Gastroesophageal sphincter (tissue), 4 donors: Measurements from ENCODE around the gene VCAM1. TPM values are rescaled to one million over a fixed set of nuclear protein-coding genes. Genes with fewer than 3 reads are reported as not detected.

Experiments
- ATAC-seq: fragments of 150-250 bp; one replicate; pipeline ENCODE4 v1.9.1; 2016; ENCODE audit warnings: mild to moderate bottlenecking, moderate library complexity
- H3K27ac ChIP-seq, 4 donors: fragments of 200-600 bp; sonication (generic) in 3 of 4; 1 replicate in 3 of 4; 2 replicates in 1 of 4; pipeline ENCODE4 v1.5.1; 2016 to 2019
- H3K27me3 ChIP-seq: fragments of 200-600 bp; sonication (generic); one replicate; pipeline ENCODE4 v1.5.1; 2019
- H3K36me3 ChIP-seq, 2 donors: fragments of 200-600 bp; sonication (generic); one replicate each; pipeline ENCODE4 v1.5.1; 2019; ENCODE audit warnings: control low read depth in 1 of 2
- H3K4me1 ChIP-seq, 3 donors: fragments of 200-600 bp; sonication (generic); 1 replicate in 2 of 3; 2 replicates in 1 of 3; pipeline ENCODE4 v1.5.1; 2016 to 2019; ENCODE audit warnings: control low read depth in 2 of 3
- H3K4me3 ChIP-seq, 2 donors: fragments of 200-600 bp; sonication (generic); one replicate each; pipeline ENCODE4 v1.5.1; 2019; ENCODE audit warnings: mild to moderate bottlenecking in 1 of 2, moderate library complexity in 1 of 2
- H3K9me3 ChIP-seq, 3 donors: fragments of 200-600 bp; sonication (generic); one replicate each; pipeline ENCODE4 v1.5.1; 2017 to 2019; ENCODE audit warnings: control low read depth in 2 of 3
- EP300 ChIP-seq: sonication (generic); formaldehyde crosslinking; IDR thresholded peaks from one replicate; pipeline ENCODE4 v1.6.1; 2017; ENCODE audit warnings: antibody characterized with exemption, mild to moderate bottlenecking
- POLR2A ChIP-seq, 2 donors: fragments of 450-650 bp; IDR thresholded peaks; one replicate each; pipeline ENCODE4 v1.6.1; 2017; ENCODE audit warnings: antibody characterized with exemption in 2 of 2, mild to moderate bottlenecking in 2 of 2, moderate library complexity in 1 of 2
- POLR2AphosphoS5 ChIP-seq: sonication (generic); formaldehyde crosslinking; IDR thresholded peaks from one replicate; pipeline ENCODE4 v1.6.1; 2017; ENCODE audit warnings: antibody characterized with exemption
- whole genome bisulfite sequencing, 2 donors: methylation state at CpG; one replicate each; pipeline ENCODE4 v1.1.5; 2018; ENCODE audit warnings: low coverage in 1 of 2; 5-methylcytosine and 5-hydroxymethylcytosine counted together
- total RNA-seq, 4 donors: library from RNA; depleted of rRNA; stranded (reverse); fragments of >200 nt; gene quantifications; one replicate each; pipeline ENCODE4 v1.1.0, GENCODE V29; 2016
- TF ChIP-seq, protein P1 (sequence below), 4 experiments: fragments of 200-600 bp in 2 of 4; fragments of 450-650 bp in 2 of 4; sonication (generic) in 1 of 4; IDR thresholded peaks; one replicate each; pipeline ENCODE4 v1.5.1; 2017 to 2019; ENCODE audit warnings: antibody characterized with exemption in 4 of 4, mild to moderate bottlenecking in 2 of 4, moderate library complexity in 2 of 4

The VCAM1 gene
- total RNA-seq, 4 donors from 2014 or later, result 4.7 to 13.7 (median 5.9) TPM

GRCh38 chr1:100736324-100736723, 16.8 kb downstream of the VCAM1 start:
- ATAC-seq, result no peak
- no peaks in the 10 kb centered on the region for H3K9me3 ChIP-seq

GRCh38 chr1:100736746-100737145, 17.2 kb downstream of the VCAM1 start:
- peaks cover 9 to 37% (median 22%) of the 10 kb centered on the region in 3 donors for H3K4me1 ChIP-seq
- 0 to 8% methylated on average over 1 of the region's 1 CpG for WGBS, 2 donors
- H3K4me3 ChIP-seq, result no peak overlapping the region
- ATAC-seq, result no peak
- H3K9me3 ChIP-seq, result no peaks in the 10 kb centered on the region
- no peak for TF ChIP-seq EP300
- no peak for TF ChIP-seq POLR2A (IDR thresholded peaks at IDR 0.05)
- TF ChIP-seq POLR2AphosphoS5, result no peak
- TF ChIP-seq, protein P1, sequence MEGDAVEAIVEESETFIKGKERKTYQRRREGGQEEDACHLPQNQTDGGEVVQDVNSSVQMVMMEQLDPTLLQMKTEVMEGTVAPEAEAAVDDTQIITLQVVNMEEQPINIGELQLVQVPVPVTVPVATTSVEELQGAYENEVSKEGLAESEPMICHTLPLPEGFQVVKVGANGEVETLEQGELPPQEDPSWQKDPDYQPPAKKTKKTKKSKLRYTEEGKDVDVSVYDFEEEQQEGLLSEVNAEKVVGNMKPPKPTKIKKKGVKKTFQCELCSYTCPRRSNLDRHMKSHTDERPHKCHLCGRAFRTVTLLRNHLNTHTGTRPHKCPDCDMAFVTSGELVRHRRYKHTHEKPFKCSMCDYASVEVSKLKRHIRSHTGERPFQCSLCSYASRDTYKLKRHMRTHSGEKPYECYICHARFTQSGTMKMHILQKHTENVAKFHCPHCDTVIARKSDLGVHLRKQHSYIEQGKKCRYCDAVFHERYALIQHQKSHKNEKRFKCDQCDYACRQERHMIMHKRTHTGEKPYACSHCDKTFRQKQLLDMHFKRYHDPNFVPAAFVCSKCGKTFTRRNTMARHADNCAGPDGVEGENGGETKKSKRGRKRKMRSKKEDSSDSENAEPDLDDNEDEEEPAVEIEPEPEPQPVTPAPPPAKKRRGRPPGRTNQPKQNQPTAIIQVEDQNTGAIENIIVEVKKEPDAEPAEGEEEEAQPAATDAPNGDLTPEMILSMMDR (IDR thresholded peaks at IDR 0.05), result no peak
- no peak overlapping the region for H3K27ac ChIP-seq
- peaks cover 0 to 1% of the 10 kb centered on the region in 2 donors for H3K36me3 ChIP-seq
- no peaks in the 10 kb centered on the region for H3K27me3 ChIP-seq

More at GRCh38 chr1:100736324-100736723, 16.8 kb downstream of the VCAM1 start:
- no peak overlapping the region for H3K27ac ChIP-seq
- H3K27me3 ChIP-seq, result no peaks in the 10 kb centered on the region
- peaks cover 0 to 5% of the 10 kb centered on the region in 2 donors for H3K36me3 ChIP-seq
- WGBS, 2 donors, result 0 to 13% methylated on average over 1 of the region's 1 CpG
- H3K4me3 ChIP-seq, result no peak overlapping the region
- no peak for TF ChIP-seq POLR2A (IDR thresholded peaks at IDR 0.05)
- TF ChIP-seq POLR2AphosphoS5, result no peak
- TF ChIP-seq, protein P1 (IDR thresholded peaks at IDR 0.05), result no peak
- no peak for TF ChIP-seq EP300
- peaks cover 9 to 37% (median 22%) of the 10 kb centered on the region in 3 donors for H3K4me1 ChIP-seq

DNA sequence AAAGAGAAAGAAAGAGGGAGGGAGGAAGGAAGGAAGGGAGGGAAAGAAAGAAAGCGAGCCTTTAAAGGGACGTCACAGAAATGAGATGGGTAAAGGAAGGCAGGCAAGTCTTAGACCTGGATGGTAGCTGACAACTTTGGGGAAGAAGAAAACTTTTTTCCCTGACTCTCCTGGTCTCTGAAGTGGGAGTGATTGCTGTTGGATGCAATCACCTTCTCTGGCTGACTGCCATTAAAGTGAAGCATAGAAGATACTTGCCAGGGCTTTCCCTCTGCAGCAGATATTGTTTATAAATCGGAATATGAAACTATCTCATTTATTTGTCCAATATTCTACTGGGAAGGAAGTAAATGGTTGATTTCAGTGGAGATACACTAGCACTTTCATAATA, 27.0 kb downstream of the VCAM1 start:
- H3K27me3 ChIP-seq, result no peaks in the 10 kb centered on the region
- no peak overlapping the region for H3K4me3 ChIP-seq
- H3K27ac ChIP-seq, result no peak overlapping the region
- ATAC-seq, result no peak
- no peaks in the 10 kb centered on the region for H3K4me1 ChIP-seq
- H3K9me3 ChIP-seq, result no peaks in the 10 kb centered on the region
- no peaks in the 10 kb centered on the region for H3K36me3 ChIP-seq
- WGBS, 2 donors, result 42 to 52% methylated on average over 3 of the region's 3 CpGs
- TF ChIP-seq POLR2A (IDR thresholded peaks at IDR 0.05) (no peak), POLR2AphosphoS5 (no peak), EP300 (no peak)
- TF ChIP-seq, protein P1 (IDR thresholded peaks at IDR 0.05), result no peak

DNA sequence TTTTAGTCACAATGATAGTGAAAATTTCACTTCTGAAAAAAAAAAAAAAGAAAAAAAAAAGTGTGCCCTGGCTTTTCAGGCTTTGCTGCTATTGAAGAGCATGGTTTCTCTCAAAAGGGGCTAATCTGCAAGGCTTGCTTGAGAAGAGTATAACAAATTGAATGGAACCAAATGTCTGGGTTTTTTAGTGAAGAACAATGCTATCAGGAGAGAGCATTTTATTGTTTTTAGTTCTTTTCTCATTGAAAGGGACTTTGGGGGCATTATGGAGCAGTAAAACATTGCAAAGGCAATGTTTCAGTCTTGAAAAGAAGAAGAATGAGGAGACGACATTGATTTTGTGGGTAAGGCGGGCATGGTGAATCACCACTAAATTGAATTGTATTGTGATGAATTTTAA, 28.2 kb downstream of the VCAM1 start:
- H3K36me3 ChIP-seq, result no peaks in the 10 kb centered on the region
- TF ChIP-seq EP300 (no peak), POLR2A (IDR thresholded peaks at IDR 0.05) (no peak), POLR2AphosphoS5 (no peak)
- TF ChIP-seq, protein P1 (IDR thresholded peaks at IDR 0.05), result no peak
- ATAC-seq, result no peak
- no peaks in the 10 kb centered on the region for H3K9me3 ChIP-seq
- WGBS, 2 donors, result 72 to 95% methylated on average over 2 of the region's 2 CpGs
- H3K4me1 ChIP-seq, result no peaks in the 10 kb centered on the region
- no peak overlapping the region for H3K27ac ChIP-seq
- H3K27me3 ChIP-seq, result no peaks in the 10 kb centered on the region
- H3K4me3 ChIP-seq, result no peak overlapping the region

GRCh38 chr1:100750005-100750885, 30.7 kb downstream of the VCAM1 start:
- H3K9me3 ChIP-seq, result no peaks in the 10 kb centered on the region
- H3K4me3 ChIP-seq, result no peak overlapping the region
- H3K4me1 ChIP-seq, result no peaks in the 10 kb centered on the region
- H3K27me3 ChIP-seq, result no peaks in the 10 kb centered on the region
- ATAC-seq, result no peak
- 79 to 95% methylated on average over 8 to 9 of the region's 9 CpGs for WGBS, 2 donors
- TF ChIP-seq EP300 (no peak), POLR2A (IDR thresholded peaks at IDR 0.05) (no peak), POLR2AphosphoS5 (no peak)
- TF ChIP-seq, protein P1 (IDR thresholded peaks at IDR 0.05), result no peak
- no peaks in the 10 kb centered on the region for H3K36me3 ChIP-seq
- H3K27ac ChIP-seq, result no peak overlapping the region
